ENCODE data around the gene BPTF.
"Not testable (repeated sequence)": the region's sequence is repeated elsewhere in the genome, so short reads cannot be mapped to it uniquely, and the experiment has no call there.

Gene BPTF

DNA sequence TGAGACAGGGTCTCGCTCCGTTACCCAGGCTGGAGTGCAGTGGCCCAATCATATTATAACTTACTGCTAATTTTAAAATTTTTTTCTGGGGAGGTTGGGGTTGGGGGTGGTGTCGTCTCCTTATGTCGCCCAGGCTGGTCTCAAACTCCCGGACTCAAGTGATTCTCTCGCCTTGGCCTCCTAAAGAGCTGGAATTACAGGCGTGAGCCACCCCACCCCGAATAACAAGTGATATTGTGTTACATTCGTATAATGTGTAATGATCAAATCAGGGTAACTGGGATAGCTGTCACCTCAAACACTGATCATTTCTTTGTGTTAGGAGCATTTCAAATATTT, 194.0 kb downstream of the BPTF start:
- no peak for ATAC-seq

DNA sequence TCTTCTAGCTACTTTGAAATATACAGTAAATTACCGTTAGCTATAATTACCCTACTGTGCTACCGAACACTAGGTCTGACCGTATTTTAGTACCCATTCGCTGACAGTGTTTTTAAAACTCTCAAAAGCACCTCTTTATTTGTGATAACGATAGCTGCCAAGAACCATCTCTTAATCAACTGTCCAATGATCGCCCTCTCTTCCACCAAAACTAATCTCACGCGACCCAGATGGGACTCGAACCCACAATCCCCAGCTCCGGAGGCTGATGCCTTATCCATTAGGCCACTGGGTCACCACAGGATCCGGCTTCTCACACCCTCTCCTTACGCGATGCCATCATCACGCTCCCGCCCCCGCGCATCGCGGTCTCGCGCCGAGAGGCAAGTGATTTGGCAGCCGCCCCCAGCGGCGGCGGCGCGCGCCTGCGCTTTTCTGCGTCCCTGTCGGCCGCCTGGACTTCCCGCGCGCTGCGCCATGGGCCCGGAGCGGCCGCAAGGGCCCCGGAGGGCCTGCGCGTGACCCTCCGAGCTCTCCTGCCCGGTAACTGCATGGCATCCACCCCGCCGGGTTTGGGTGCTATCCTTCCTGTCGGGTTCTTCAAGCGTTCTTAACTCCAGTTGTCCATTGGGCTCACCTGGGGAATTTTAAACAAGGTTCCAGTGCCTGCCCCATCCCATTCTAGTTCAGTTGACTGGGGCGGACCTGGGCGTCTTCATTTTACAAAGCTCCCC, 194.5 kb downstream of the BPTF start:
- ATAC-seq = peak; percentile 93 to 95

DNA sequence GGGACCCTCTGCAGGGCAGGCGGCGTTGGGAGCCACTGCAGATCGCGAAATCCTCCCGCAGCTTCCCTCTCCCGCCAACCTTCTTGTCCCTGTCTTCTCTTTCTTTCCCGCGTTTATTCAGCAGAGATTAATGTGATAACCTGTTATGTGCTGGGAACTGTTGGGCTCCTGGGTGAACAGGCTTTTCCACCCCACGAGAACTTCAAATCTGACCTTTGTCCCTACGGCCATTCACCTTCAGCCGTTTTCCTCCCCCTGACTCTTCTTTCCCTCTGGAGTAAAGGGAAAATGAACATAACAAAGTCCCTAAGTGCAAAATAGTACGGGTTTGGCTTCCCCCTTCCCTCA, 195.1 kb downstream of the BPTF start:
- ATAC-seq = no peak

DNA sequence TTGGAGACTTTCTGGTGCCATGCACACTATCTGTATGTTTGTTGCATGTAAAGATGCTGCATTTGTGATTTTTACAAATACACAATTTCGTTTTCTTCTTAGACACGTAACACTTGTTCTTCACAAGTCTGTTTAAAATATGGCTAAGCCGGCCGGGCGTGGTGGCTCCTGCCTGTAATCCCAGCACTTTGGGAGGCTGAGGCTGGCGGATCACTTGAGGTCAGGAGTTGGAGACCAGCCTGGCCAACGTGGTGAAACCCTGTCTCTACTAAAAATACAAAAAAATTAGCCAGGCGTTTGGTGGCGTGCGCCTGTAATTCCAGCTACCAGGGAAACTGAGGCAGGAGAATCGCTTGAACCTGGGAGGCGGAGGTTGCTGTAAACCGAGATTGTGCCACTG, 195.5 kb downstream of the BPTF start:
- ATAC-seq = not testable (repeated sequence)

DNA sequence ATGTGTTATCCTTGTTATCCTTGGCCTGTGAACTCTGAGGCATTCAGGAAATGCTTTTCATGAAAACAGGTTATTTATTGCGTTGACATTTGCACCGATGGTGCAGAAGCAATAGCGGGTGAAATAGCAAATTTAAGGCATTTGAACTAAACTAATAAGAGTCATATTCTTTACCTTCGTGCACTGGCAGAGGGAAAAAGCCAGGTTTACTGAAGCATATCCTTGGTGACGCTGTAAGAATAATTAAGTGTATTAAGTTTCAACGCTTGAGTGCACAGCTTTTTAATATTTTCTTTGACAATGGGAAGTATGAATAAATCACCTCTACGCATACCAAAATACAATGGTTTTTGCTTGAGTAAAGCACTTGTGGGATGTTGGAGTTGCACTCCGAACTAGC, 196.7 kb downstream of the BPTF start:
- no peak for ATAC-seq

DNA sequence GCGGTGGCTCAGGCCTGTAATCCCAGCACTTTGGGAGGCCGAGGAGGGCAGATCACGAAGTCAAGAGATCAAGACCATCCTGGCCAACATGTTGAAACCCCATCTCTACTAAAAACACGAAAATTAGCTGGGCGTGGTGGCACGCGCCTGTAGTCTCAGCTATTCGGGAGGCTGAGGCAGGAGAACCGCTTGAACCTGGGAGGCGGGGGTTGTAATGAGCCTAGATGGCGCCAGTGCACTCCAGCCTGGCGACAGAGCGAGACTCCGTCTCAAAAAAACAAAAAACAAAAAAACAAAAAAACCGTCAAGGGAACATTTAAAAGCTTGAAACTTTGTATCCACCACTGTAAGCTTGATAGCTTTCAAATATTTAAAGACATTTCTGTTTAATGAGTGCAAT, 197.2 kb downstream of the BPTF start:
- not testable (repeated sequence) for ATAC-seq

DNA sequence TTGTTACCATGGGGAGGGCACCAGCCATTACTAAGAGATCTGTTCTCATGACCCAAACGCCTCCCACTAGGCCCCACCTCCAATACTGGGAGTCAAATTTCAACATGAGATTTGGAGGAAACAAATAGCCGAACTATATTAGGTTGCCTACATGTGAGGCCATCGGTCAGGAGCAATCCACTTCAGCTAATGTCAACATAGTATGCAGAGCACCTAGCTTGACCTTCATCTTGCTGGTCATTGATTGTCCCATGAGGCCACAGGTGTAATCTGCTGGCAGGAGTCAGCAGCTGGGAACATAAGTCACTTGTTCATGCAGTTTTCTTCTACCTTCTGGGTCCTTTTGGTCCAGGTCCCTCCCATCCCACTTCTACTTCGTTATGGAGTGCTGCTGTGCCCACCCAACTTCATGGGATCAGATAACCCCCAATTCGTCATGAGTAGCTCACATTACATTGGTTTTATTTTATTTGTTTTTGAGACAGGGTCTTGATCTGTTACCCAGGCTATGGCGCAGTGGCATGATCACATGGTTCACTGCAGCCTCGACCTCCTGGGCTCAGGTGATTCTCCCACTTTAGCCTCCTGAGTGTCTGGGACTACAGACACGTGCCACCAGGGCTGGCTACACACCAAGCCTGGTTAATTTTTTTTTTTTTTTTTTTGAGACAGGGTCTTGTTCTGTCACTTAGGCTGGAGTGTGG, 204.4 kb downstream of the BPTF start:
- no peak for ATAC-seq
